HG03064 (cell line): ENCODE measurements around the gene CCDC194.

Experiments used
- ATAC-seq: cut with Tn5 transposase; IDR thresholded peaks from one replicate; pipeline ENCODE4 v1.9.1; 2021; ENCODE audit warnings: low read depth; ENCODE audit not compliant: unreplicated experiment

The CCDC194 gene

DNA sequence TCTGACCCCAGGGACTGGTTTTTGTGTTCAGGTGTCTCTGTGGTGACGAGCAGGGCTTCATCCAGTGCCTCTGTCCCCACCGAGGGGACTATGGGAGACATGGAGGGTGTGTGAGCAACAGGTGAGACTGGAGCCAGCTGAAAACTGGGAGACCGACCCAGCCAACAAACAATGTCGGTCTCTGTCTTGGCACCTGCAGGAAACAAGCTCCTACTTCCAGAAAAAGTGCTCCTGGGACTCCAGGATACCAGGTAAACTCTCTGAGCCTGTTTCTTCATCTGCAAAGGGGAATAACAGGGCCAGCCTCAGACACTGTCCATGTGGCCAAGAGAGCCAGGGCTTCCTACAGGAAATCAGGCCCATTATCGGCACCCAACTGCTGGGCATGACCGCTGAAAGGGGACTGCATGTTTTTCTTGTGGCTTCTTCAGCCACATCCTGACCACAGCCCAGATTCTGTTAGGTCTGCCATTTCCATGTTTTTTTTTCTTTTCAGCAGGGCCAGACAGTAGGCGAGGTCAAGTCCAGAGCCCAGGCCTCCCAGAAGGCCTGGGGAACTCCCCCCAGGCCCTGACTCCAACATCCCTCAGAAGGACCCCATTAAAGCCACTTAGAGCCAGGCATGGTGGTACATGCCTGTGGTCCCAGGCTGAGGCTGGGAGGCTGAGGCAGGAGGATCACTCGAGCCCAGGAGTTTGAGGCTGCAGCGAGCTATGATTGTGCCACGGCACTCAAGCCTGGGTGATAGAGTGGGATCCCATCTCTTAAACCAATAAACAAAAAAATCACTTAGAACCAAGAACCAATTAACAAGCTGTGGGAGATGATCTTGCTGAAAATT, 12.3 kb upstream of the CCDC194 start:
- no peak for ATAC-seq

DNA sequence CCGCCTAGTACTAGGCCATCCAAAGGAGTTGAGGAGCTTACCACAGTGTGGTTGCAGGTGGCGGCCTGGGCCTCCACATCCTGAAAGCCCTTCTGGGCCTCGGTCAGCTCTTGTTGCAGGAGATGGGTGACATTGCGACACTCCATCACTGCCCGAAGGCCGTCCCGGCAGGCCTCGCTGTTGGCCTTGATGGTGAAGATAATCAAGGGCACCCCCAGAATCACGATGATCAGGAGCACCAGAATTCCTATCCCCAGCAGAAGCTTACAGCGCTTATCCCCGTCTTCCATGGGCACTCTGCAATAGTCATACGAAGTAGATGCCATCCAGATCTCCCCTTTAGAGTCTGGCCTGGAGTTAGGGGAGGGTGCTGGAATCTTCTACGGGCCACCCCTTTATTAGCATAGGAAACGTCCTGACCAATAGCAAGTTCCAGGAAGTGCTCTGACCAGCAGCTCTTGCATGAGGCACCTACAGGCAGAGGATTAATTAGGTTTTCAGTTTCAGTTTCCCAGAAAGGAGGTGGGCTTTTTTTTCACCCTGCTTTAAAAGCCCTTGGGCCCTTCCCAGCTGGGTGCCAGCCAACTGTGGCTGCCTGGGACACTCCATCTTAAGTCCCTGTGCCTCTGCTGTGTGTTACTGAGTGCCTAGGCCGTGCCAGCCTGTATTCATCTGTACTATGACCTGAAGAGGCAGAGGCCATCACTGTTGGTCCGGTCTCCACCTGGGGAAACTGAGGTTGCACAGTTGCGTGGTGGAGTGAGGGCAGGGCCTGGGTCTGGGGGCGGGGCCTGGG, 11.5 kb upstream of the CCDC194 start, which contains the start of gene BST2:
Gene BST2, minus strand, starts transcription at position 381 of the 796 bp plus-strand sequence. Its CDS starts 55 bp downstream, at position 326.
- ATAC-seq, result peak; percentile 74

DNA sequence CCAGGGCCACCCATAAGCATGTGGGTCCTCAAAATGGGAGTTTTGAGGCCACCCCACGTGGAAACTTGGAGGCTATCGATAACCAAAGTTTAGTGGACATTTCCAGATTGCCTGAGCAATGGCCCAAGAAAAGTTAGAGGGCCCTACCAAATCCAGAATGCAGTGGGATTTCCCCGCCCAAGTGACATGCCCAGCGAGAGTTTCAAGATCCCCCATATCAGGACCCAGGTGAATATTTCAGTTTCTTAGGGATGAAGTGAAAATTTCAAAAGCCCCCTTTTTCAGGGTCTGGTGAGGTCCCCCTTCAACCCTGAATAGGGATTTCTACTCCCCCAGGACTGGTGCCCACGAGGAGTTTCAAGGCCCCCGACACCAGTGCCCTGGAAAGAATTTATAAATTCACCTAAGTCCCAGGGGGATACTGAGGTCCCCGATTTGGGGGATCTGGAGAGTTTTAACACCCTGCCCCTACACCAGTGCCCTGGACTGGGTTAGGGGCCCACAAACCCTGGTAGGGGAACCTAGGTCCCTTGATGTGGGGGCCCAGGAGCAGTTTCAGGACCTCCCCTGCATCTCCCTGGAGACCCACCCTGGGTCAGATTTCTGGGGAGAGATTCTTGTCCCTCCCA, 10.7 kb upstream of the CCDC194 start:
- no peak for ATAC-seq

DNA sequence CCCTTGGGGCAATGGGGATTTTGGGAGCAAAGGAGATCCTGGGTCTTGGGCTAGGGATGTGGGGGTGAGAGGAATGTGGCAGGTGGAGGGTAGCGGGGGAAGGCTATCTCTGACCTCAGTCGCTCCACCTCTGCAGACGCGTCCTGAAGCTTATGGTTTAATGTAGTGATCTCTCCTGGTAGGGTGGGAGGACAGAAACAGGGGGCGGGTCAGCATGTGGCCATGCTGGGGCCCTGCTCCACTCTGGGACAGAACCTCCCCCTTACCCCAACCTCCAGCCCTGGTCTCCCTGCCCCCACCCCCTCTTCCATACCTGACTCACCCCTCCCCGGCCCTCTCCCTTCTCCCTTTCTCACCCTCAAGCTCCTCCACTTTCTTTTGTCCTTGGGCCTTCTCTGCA, 10.0 kb upstream of the CCDC194 start:
- no peak for ATAC-seq

DNA sequence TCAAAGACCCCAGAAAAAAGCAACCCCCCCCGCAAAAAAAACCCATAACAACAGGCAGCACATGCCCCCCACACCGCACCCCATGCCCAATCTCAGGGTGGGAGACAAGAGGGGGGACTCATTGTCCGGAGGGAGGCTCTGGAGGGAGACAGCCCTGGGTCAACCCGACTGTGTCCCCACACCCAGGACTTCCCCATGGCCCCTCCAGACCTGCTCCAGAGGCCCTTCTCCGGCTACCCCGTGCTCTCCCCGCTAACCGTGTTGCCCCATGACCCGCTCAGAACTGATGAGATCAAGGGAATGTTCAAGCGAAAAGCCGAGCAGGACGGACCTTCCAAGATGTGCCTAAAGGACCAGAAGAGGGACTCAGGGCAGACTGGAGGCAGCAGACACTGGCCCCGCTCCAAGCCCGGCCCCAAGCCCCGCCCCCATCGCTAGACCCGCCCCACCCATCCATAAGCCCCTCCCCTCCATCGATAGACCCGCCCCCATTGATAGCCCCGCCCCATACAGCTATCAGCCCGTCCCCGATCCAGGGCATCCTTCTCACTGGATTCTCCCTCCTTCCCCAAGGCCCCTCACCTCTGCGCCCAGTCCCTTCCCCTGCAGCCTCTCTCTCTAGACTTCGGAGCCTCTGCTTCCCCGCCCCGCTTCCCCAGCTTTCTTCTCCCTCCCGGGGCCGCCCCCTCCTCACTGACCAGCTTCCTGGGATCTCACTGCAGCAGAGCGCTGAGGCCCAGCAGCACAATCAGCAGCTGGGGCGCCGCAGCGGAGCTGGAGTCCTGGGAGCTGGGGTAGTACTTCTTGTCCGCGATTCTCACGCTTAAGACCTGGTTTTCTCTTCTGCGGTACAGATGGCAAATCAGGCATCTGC, 9.2 kb upstream of the CCDC194 start:
- no peak for ATAC-seq

DNA sequence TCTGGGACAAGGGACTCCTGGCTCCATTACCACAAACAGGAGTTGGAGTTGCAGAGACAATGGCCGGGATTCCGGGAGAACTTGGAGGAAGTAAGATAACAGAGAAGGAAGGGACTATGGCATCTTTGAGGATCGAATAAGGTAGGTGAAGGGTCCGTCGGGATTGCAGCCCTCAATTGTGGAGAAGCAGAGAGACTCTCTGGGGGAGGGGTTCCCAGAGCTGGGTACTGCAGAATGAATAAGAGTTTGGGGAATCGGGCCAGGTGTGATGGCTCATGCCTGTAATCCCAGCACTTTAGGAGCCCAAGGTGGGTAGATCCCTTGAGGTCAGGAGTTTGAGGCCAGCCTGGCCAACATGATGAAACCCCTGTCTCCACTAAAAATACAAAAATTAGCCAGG, 7.6 kb upstream of the CCDC194 start:
- ATAC-seq, result no peak

DNA sequence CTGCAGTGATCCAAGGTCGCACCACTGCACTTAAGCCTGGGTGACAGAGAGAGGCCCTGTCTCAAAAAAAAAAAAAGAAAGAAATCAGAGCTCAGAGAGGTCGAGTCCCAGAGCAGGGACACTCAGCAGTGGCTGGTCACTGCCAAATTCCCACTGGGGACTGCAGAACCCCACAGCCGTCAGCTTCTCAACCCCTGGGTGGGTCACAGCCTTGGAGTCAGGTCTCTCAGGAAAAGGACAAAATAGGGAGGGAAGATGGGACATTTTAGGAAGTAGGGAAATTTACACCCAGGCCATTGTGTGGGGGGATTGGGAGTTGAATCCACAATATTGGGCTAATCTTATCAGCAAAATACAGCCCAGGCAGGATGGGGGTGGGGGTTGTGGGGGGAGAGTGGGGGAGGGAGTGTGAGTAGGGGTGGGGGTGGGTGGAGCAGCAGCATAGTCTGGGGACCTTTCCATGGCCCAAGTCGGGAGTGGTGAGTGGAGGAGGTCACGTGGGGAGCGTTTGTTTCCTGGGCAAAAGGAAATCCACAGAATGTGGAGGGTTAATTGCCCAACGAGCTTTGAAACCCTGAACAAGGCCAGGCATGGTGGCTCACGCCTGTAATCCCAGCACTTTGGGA, 5.0 kb upstream of the CCDC194 start:
- ATAC-seq, result no peak

DNA sequence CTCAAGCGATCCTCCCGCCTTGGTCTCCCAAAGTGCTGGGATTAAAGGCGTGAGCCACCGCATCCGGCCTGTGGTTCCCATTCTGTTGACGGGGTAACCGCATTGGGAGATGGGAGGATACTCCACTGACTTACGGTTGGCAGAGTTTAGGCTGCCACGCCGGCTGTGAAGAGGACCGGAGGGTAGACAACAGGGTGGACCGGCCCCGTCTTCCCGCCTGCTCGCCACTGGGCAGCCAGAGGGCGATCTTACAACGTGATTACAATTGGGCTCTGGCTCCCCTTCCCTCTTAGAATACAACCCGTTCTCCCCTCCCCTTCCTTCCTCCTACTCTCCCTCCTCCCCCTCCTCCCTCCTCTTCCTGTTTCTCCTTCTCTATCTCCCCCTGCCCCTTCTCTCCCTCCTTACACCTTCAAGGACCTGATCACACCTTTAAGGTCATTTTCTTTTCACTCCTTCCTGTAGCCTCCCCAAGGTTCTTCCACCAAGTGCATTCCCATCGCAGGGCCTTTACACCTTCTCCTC, 957 bp upstream of the CCDC194 start:
- ATAC-seq, result no peak

DNA sequence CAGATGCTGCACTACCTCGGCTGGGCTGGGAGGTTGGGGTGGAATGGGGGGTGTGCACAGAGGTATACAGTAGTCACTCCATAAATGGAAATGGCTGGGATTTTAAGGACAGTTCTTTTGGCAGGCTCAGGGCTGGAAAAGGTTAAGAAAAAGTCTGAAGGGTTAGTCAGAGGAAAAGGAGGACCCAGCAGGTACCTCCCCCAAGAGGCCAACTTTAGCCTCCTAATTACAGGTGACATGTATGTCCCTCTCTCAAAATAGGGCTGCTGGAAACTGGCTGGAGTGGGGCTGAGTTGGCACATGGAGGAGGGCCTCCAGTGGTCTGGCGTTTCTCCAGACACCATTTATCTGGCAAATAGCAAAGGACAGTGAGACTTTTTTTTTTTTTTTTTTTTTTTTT, 994 bp downstream of the CCDC194 start:
- ATAC-seq, result no peak

DNA sequence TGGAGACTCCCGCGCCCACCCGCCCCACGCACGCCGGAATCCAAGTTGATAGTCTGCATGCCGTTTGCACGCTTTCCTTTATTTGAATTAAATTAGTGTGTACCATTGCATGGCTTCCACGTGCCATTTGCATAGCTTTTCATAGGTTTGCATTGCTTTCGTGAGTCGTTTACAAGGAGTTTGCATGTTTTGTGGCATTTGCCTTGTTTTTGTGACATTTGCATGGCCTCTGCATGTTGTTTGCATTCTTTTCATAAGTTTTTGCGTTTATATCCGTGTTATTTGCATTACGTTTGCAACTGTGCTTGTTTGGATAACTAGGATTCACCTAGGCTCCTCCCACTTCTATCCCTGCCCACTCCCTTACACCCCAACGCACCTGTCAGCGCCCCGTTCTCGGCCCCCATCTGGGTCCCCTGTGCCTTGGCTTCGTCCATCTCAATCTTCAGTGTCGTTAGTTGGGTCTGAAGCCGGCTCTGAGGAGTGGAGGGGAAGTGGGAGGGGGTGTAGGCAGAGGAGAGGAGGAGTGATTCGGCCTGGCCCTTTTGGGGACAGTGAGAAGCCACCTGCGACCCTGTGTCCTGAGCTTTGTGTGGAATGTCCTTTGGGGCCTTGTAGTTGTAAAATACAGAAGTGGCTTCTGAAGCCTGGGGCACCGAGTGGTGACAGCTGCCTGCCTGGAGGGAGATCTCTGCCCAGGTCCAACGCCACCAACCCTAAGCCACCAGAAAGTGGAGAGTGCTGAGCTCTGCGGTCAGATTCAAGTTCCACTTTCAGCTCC, 2.4 kb downstream of the CCDC194 start:
- no peak for ATAC-seq

DNA sequence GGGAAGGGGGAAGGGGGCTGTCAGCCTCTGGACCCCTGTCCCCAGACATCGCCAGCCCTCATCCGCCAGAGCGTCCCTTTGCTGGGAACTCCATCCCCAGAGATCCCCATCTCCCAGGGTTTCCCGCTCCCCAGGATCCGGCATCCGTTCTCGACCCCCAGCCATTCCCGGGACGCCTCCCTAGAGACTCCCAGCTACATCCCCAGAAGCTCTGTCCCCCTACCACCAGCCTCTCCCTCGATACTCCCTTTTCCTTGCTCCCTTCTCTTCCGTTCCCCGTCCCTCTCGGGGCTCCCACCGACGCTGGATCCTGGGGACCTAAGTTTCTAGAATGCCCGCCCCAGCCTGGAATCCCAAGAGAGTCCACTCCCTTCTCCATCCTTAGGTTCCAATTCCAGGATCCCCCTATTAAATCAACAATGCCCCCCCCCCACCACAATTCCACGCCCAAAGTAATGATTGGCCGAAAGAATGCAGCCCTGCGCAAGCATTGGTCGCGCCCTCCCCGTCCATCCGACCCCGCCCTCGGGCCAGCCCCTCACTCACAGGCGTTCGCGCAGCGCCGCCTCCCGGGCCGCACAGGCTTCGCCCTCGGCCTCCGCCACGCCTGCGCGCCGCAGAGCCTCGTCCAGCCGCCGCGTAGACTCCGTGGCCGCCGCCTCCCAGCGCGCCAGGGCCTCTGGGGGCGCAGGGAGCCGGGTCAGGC, 3.2 kb downstream of the CCDC194 start:
- peak; percentile 53 for ATAC-seq

DNA sequence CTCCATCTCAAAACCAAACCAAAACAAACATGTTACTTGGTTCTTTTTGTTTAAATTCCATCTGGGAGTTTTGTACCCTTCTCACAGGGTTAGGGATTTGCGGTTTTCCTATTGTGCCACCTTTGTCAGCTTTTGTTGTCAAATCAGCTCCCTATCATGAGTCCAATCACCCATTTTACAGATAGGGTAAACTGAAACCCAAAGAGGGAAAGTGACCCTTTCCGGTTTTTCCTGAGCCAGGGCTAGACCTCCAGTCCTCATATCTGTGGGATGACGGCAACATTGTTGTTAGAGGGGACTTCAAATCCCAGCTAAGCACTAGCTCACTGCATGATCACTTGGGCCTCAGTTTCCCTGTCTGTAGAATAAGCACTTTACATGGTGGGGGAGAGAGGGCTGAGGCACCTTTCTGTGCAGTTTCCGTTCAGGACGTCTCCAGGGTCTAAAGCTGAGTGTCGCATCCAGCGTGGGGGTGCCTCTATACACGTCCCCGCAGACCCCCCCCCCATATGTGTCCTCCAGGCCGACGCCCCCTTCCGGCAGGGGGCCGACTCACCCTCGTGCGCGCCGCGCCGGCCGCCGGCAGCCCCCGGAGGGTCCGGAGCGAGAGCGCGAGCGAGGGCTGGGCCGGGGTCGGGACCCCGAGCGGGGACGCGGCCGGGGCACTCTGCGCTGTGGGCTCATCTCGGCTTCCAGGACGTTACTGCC, 3.9 kb downstream of the CCDC194 start:
- ATAC-seq, result no peak

DNA sequence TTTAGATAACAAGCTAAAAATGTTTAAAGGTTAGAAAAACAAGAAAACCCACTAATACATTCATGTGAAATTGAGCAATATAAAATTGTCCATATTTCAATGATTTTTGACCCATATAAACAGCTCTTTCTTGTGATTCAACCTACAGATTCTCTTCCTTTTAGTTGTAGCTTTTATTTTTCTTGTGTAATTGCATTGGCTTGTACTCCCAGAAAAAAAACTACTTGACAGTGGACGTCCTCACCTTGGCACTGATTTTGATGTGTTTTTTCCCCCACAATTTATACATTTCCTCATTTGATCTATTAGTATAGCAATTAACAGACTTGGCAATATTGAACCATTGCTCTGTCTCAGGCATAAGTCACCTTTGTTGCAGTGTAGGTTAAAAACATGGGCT, 4.7 kb downstream of the CCDC194 start:
- ATAC-seq, result no peak

DNA sequence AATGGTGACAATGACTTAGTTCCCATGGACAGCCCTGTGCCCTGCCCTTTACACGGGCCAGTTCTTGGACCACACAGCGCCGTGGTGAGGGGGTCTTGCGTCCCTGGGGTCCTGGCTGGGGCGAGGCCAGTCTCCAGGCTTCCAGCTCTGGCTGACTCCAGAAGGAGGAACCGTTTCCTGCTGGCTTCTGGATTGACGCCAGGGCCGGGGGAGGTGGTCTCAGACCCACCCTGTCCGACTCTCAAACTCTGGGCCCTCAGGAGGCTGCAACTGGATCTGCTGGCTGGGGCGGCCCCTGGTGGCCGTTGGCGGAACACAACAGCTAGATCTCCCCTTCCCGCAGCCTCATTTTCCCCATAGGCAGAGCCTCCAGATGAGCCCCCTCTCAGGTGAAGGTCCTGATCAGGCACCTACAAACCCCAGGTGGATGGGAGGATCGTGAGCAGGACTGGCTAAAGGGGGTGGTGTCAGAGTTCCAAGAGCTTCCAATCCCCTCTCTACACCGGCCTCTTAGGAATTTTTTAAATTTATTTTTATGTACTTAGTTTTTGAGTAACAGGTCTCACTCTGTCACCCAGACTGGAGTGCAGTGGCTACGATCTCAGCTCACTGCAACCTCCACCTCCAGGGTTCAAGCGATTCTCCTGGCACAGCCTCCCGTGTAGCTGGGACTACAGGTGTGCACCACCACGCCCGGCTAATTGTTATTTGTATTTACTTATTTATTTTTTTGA, 8.0 kb downstream of the CCDC194 start:
- no peak for ATAC-seq

DNA sequence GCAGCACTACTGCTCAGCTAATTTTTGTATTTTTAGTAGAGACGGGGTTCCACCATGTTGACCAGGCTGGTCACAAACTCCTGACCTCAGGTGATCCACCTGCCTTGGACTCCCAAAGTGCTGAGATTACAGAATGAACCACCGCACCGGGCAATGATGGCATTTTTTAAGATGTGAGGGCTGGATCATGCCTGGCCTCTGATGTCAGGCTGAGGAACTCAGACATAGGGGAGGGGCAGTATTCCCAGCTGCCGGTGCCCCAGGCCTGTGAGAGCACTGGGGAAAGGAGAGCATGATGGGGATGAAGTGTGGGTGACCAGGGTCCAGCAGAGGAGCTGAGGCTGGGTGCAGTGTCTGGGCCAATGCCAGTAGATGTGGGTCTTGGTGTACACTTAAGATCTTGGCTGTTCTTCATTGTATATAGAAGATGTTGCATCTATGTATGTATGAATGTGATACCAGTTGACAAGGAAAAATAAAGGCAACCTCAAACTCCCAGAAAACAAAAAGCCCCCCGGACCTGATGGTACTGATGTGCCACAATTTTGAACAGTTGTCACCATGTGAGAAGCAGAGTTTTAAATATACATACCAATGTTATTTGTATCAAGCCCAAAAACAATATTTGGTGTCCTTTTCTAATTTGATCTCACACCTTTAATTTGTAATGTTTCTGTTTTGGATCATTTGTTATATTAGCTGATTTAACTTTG, 13.4 kb downstream of the CCDC194 start:
- no peak for ATAC-seq

DNA sequence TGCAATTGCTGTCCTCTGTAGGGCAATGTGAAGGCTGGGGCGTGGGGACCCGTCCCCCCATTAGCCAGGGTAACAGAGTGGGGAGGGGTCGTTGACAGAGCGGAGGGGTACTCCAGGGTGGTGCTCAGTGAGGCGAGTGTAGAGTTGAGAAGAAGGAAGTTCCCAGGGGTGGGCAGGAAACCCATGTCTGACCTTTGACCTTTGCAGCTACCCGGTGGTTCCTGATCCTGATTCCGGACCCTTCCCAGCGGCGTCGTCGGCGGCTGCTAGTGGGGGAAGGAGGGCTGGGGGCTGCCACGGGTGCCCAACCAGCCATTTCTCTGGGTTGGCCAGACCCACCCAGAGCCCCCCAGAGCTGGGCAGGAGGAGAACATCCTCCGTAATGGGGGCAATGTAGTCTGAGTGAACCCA, 14.8 kb downstream of the CCDC194 start:
- ATAC-seq, result no peak
